Medulla oblongata (tissue), 1 donor: ENCODE data around the gene NAPB.
"Not testable (repeated sequence)": the region's sequence is repeated elsewhere in the genome, so short reads cannot be mapped to it uniquely, and the experiment has no call there.

ENCODE experiments used
- DNase-seq: peaks from one replicate; pipeline ENCODE4 v3.0.0-alpha.2; 2015; ENCODE audit errors: extremely low spot score

The NAPB gene

DNA sequence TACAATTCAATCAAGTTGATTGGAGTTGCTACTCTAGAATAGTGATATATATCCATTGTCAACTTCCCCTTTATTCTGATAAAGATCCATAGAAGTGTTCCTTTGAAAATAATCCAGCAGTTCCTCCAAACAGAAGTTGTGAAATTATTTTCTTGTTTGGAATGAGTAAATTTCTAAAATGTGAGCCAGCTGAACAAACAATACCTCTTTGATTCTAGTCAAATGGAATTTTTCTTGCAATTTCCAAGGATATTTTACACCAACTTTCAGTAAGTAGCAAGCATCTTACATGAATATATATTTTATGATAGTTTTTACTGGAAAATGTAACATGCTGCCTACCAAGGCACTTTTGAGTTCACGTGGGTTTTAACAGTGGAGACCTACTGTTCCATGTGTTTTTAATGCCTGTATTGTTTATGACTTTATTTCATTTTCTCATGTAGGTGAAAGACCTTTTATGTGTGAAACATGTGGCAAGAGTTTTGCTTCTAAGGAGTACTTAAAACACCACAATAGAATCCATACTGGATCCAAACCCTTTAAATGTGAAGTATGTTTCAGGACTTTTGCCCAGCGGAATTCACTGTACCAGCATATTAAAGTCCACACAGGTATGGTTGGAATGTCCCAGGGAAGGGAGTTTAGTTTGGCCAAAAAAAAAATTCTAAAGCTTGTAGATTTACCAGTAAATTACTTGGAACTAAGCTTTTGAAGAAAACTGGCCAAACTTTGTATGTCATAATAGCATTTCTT, 52.8 kb downstream of the NAPB start:
- DNase-seq: no peak

DNA sequence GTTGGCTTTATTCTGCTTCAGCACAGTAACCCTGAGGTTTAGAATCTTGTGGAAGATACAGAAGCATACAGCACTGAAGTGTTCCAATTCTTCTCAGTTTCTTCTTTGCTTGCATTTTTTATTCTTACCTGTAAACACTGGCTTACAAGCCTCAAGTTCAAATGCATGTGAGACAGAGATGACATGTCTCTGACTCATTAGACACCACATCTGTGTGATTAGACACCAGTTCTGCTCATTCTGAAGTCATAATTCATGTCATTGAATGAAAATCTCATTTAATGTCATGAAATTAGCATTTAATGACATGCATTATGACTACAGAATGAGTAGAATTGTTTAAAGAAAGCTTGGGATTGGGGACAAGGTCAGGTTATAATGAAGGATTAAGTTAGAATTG, 53.5 kb downstream of the NAPB start:
- DNase-seq: no peak

GRCh38 chr20:23366384-23366783, 54.9 kb downstream of the NAPB start:
- DNase-seq: no peak

DNA sequence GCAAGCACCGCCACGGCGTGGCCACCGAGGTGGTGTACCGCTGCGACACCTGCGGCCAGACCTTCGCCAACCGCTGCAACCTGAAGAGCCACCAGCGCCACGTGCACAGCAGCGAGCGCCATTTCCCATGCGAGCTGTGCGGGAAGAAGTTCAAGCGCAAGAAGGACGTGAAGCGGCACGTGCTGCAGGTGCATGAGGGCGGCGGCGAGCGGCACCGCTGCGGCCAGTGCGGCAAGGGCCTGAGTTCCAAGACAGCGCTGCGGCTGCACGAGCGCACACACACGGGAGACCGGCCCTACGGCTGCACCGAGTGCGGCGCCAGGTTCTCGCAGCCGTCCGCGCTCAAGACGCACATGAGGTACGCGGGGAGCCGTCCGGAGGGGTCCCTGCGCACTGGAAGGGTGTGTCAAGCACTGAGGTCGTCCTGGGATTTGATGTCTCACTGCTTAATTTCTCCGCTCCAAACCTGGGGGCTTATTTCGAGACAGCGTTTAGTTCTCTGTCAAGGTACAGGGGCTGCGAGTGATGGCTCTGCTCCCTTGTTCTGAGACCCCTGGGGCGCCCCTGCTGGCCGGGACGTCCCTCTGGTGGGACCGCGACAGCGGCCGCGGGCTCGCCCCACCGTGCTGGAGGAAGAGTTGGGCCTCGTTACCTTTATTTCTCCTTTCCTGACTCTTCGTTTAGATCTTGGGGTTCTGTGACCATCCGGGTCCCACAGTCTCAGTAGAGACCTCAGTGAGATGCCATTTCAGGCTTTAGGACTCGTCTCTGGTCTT, 55.7 kb downstream of the NAPB start:
- DNase-seq: no peak

- no peak for DNase-seq
Measured at GRCh38 chr20:23363257-23363649, 58.0 kb downstream of the NAPB start.

DNA sequence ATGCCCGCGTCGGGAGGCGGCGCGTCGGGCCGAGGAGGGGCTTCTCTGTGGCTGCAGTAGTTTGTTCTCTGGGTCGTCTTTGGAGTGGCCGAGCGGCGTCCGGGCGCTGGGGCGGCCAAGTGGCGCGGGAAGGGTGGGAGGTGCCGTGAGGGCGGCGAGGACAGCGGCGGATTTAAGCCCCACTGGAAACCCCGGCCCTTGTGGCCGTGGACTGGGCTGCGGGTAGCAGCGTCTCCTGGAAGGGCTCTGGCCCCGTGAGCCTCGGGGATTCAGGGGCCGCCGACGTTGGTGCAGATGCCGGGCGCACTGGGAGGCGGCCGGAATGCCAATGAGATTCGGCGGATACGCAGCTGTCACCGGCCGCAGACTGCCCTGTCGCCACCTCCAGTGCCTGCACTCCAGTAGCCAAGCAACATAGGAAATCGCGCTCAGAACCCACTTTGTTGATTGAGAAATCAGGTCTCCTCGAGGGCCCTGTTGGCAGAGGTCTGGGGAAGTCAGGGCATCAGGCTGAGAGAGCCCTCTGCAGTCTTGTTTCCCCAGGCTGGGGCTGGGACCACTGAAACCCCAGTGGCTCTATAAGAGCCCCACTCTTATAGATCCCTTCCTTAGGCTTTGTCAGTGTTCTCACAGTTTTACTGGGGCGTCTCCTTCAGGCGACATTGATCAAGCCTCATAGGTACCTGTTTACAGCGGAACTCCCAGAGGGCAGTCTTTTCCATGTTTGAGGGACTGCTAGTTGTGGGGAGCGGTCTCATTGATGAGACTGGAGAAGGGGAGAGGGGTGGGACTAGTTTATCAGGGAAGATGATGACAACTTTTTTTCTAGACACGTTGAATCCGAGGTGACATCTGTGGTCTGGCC, 58.7 kb downstream of the NAPB start:
- peak; percentile 48 for DNase-seq

DNA sequence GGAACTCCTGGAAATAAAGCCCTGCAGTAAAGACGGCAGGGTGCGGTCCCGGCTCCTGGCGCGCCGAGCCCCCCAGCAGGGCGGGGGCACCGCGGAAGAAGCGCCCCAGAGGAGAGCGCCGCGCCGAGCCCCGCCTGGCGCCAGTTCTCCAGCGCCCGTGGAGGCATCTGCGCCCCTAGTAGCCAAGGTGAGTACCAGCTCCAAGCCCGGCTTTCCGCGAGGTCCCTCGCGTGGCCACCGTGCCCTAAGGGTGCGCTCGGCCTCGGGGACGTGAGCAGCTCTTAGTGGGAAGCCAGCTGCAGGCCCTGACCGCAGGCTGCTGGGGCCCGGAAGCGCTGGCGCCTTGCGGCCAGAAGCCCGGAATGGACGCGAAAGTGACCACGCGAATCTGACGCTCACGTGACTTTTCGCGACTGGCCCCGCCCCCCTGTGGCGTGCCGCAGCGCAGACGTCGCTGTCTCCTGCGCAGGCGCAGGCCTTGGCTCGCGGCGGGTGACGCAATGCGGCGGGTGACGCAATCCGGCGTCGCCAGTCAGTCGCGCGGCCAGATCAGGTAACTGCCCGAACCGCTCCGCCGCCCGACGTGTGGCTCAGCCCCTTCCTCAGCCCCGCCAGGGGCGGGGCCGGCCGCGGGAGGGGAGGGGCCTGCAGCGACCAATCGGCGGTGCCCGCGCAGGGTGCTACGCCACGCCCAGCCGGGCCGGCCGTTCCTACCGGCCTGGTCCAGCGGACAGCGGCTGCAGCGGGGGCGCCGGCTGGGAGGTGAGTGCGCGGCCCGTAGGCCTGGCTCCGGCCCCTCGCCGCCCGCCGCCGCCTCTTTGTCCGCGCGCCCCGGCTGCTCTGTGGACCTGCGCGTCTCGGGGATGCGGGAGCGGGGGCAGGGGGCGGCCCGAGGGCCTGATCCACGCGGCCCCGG, 59.6 kb downstream of the NAPB start, which contains the start of gene GZF1:
Gene GZF1, plus strand, starts transcription at position 707 of the 916 bp plus-strand sequence. CDS start 2,202 bp downstream, outside the sequence.
- DNase-seq: peak; percentile 99

GRCh38 chr20:23361119-23361475, 60.2 kb downstream of the NAPB start:
- peak; percentile 53 for DNase-seq

GRCh38 chr20:23360531-23360930, 60.8 kb downstream of the NAPB start:
- DNase-seq: no peak

- no peak for DNase-seq
Measured at GRCh38 chr20:23358923-23359593, 62.2 kb downstream of the NAPB start.

DNA sequence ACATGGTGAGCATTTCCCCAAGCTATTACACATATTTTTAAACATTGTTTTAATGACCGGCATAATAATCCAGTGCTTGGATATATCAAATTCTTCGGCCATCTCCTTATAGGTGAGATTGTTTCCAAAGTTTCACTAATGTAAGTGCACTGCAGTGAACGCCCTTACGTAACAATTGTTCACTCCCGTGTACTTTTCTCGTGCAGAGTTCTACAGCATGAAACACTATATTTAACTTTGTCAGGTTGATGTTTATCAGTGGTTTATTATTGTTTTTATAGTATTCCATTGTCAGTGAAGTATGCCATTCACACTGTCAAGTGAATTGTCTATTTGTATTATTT, 62.8 kb downstream of the NAPB start:
- DNase-seq: no peak

DNA sequence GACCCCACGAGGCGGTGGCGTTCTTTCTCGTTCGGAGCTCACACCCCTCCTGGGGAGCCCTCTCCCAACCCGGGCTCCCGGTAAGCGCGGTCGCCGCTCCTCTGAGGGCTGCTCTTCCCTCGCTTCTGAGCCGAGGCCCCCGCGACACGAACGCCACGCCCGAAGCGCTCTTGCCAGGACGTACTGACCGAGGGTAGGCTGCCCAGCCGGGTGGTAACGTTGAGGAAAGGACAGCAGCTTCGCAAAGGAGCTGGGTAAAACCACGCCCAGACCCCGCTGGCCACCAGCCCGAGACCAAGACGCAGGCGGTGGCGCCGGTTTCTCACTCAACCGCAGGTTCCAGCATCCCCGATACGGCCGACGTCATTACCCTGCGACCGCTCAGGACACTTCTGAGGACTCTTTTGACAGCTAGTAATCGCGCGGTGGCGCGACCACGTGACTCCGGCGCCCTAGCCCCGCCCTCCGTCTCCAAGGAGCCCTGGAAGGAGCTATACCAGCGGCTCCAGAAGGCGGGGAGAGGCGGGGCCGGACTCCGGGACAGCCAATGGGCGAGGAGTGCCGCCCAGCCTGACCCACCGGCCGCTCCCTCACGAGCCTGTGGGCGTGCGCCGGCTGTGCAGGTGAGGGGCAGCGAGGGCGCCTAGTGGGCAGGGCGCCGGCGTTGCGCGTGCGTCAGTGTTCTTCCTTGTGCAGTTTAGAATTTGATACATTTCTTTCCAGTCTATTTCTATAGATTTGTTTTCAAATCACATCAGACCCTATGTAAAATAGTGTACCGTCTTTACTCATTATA, 63.3 kb downstream of the NAPB start:
- DNase-seq: peak; percentile 98

- DNase-seq: no peak
Measured at GRCh38 chr20:23356203-23356602, 65.1 kb downstream of the NAPB start.

GRCh38 chr20:23350904-23351838, 70.1 kb downstream of the NAPB start:
- peak; percentile 51 for DNase-seq

- DNase-seq: peak; percentile 99
Measured at GRCh38 chr20:23350196-23350903, 70.9 kb downstream of the NAPB start, which contains the start of gene NXT1. TSS of gene NXT1 (plus strand) at chr20:23350791. CDS start at chr20:23354042, 3,251 bp downstream.

DNA sequence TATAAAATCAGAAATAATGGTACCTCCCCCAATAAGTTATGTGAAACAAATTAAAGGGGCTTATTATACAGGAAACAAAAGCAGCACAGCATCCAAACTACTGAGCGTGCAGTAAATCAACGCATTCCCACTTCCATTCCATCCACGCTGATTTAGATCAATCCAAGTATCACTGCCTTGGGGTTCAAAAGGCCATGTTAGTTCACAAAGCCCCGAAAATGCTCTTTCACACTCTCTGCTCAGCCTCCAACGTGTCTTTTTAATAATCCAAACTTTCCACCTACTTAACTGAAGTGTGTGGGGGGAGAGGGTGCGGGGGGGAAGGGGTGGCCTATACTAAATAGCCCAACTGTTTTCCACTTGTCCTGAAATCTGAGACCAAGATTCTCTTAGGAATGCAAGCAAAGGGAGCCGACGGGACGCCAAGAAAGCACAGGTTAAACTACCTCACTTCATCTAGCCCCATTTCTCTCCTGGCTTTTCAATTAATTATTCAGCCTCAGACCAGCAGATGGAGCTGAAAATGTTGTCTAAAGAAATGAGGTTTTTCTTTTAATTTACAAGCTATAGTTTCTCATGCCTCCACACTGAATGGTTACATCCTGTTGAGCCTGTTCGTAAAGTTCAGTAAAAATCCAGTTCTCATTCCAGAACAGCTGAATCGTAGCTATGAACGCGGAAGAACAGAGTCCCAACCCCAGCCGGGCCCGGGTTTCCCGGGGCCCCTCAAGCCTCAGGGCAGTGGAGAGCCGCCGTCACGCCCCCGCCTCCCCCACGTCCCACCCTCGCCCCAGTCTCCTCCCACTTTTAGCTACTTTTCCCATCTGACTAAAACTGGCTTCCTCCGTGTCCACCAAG, 71.7 kb downstream of the NAPB start:
- peak; percentile 86 for DNase-seq

DNA sequence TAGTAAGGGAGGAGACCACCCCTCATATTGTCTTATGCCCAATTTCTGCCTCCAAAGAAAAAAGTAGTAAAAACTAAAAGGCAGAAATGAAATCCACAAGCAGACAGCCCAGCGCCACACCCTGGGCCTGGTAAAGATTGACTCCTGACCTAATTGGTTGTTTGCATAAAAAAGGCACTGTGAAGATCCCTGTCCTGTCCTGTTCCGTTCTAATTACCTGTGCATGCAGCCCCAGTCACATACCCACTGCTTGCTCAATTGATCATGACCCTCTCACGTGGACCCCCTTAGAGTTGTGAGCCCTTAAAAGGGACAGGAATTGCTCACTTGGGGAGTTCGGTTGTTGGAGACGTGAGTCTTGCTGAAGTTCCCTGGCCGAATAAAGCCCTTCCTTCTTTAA, 72.8 kb downstream of the NAPB start:
- not testable (repeated sequence) for DNase-seq
